K562 (cell line): ENCODE data around the gene SLC16A4.

Source experiments
- ARNT ChIP-seq, 2 experiments: fragments of 450-650 bp; IDR thresholded peaks; 2 replicates each; pipeline ENCODE4 v1.6.1; 2016; ENCODE audit warnings: mild to moderate bottlenecking in 1 of 2
- CBX2 ChIP-seq: fragments of 200-600 bp; sonication (generic); IDR thresholded peaks from one replicate; pipeline ENCODE4 v1.6.1; 2012; ENCODE audit warnings: mild to moderate bottlenecking, low read length, inconsistent platforms; ENCODE audit not compliant: insufficient read depth, poor library complexity, severe bottlenecking
- EP300 ChIP-seq: IDR thresholded peaks from 2 replicates; pipeline ENCODE4 v1.6.1; 2012; ENCODE audit warnings: low read length, improper control_type of control experiment
- EZH2 ChIP-seq: IDR thresholded peaks from 2 replicates; pipeline ENCODE4 v1.6.1; 2012; ENCODE audit warnings: low read depth, mild to moderate bottlenecking, inconsistent platforms, low read length, borderline replicate concordance
- ZNF274 ChIP-seq: IDR thresholded peaks from 2 replicates; pipeline ENCODE4 v1.6.1; 2011; ENCODE audit warnings: low read depth, mild to moderate bottlenecking, low read length, moderate library complexity, borderline replicate concordance
- TF ChIP-seq, protein P1 (sequence below): fragments of 450-650 bp; IDR thresholded peaks from 2 replicates; pipeline ENCODE4 v1.6.1; 2016; ENCODE audit warnings: borderline replicate concordance
- TF ChIP-seq, protein P2 (sequence below): sonication (generic); formaldehyde crosslinking; IDR thresholded peaks from 2 replicates; pipeline ENCODE4 v1.9.0; 2022; ENCODE audit warnings: mild to moderate bottlenecking, missing genetic modification reagents

DNA sequence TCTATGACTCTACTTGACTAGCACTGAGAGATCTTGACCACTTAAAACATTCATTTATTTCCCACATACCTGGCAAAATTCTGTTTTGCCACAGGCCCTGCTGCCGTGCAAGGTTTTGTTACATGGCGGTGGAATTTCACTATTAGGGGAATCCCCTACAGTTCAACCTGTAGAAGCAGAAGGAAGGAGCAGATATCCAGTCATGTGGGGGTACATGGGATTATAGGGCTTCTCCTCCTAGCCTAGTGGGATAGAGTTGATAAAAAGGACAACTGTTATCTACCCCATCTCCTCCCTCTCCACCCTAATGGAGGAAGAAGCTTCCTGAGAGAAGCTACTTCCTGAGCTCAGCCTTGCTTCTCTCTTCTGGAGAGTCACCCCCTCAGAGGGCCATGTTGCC, 42.4 kb upstream of the SLC16A4 start:
- TF ChIP-seq, protein P1, sequence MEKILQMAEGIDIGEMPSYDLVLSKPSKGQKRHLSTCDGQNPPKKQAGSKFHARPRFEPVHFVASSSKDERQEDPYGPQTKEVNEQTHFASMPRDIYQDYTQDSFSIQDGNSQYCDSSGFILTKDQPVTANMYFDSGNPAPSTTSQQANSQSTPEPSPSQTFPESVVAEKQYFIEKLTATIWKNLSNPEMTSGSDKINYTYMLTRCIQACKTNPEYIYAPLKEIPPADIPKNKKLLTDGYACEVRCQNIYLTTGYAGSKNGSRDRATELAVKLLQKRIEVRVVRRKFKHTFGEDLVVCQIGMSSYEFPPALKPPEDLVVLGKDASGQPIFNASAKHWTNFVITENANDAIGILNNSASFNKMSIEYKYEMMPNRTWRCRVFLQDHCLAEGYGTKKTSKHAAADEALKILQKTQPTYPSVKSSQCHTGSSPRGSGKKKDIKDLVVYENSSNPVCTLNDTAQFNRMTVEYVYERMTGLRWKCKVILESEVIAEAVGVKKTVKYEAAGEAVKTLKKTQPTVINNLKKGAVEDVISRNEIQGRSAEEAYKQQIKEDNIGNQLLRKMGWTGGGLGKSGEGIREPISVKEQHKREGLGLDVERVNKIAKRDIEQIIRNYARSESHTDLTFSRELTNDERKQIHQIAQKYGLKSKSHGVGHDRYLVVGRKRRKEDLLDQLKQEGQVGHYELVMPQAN = no peak
- TF ChIP-seq ARNT (IDR thresholded peaks at IDR 0.05) = no peak
- no peak for TF ChIP-seq CBX2
- TF ChIP-seq ZNF274 = no peak
- TF ChIP-seq EZH2 = no peak
- TF ChIP-seq, protein P2, sequence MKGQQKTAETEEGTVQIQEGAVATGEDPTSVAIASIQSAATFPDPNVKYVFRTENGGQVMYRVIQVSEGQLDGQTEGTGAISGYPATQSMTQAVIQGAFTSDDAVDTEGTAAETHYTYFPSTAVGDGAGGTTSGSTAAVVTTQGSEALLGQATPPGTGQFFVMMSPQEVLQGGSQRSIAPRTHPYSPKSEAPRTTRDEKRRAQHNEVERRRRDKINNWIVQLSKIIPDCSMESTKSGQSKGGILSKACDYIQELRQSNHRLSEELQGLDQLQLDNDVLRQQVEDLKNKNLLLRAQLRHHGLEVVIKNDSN (CRISPR knock-in tag) = no peak
- peak; percentile 48; the same call in 1 of the 2 replicates for TF ChIP-seq EP300
